Measurements from ENCODE around the gene MEMO1.

DNA sequence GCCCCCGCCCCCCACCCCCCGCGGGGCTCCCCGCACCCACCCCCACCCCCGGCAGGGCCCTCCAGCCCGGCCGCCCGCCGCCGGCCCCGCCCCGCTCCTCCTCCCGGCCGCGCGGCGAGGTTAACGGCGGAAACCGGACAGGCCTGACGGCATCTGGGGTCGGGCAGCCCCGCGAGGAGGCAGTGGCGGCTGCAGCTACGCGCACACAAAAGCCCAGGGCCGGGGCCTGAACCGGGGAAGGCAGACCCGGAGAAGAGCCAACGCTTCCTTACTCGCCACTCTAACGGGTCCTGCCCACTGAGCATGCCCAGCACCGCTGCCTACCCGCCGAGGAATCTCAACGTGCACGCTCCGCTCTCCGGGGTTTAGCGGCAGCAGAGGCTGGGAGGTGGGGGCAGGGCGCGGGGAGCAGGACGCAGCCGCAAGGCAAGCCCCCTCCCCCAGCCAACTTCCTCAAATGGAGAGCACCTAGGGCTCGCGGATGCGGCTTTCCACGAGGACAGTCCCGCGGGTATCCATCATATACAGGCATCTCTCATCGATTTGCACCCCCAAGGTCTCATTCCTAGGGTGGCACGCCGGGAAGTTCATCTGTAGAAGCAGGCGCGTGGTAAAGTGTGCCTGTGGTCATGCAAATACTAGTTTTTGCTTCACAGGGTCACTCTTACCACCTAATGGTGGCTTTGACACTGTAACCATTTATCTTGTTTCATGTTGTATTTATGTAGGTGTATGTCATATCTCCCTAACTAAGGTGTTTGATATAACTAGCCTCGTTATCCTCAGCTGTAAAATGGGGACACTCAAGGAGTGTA, at the start of gene MEMO1:
- TF ChIP-seq, protein P1, sequence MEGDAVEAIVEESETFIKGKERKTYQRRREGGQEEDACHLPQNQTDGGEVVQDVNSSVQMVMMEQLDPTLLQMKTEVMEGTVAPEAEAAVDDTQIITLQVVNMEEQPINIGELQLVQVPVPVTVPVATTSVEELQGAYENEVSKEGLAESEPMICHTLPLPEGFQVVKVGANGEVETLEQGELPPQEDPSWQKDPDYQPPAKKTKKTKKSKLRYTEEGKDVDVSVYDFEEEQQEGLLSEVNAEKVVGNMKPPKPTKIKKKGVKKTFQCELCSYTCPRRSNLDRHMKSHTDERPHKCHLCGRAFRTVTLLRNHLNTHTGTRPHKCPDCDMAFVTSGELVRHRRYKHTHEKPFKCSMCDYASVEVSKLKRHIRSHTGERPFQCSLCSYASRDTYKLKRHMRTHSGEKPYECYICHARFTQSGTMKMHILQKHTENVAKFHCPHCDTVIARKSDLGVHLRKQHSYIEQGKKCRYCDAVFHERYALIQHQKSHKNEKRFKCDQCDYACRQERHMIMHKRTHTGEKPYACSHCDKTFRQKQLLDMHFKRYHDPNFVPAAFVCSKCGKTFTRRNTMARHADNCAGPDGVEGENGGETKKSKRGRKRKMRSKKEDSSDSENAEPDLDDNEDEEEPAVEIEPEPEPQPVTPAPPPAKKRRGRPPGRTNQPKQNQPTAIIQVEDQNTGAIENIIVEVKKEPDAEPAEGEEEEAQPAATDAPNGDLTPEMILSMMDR (conservative IDR thresholded peaks at IDR 0.05 in 1 of 2, IDR thresholded peaks at IDR 0.05 in 1 of 2; ENCODE audit: extremely low read depth in 1 of 2, insufficient read depth in 1 of 2, low read depth in 1 of 2, low read length in 2 of 2): peak in 1 of 2 donors; percentile 20
- TF ChIP-seq EZH2 (IDR thresholded peaks at IDR 0.05; ENCODE audit: borderline replicate concordance, low read length): no peak

All from mammary epithelial cell (primary cell).